HEK293 (cell line): Measurements from ENCODE around the gene HOXA6.

Experiments used
- CTCF ChIA-PET: fragments of 350-600 bp; formaldehyde crosslinking; extraction: SDS; loops from one replicate; lab custom pipeline; 2021; ENCODE audit warnings: antibody characterized with exemption; lab: Yijun Ruan, JAX
- POLR2A ChIA-PET: fragments of 300-600 bp; formaldehyde crosslinking; extraction: SDS; loops from one replicate; lab custom pipeline; 2020; ENCODE audit warnings: antibody characterized with exemption, inconsistent platforms; lab: Yijun Ruan, JAX
- H3K27ac ChIP-seq: fragments of 200-500 bp; sonication (Bioruptor generic); 2 replicates; pipeline ENCODE4 v1.5.1; 2014; ENCODE audit warnings: low read depth, low read length, control low read depth, inconsistent platforms; ENCODE audit errors: extremely low read depth
- H3K36me3 ChIP-seq, 2 experiments: fragments of 200-500 bp in 1 of 2; sonication (Bioruptor generic) in 1 of 2; 1 replicate in 1 of 2; 2 replicates in 1 of 2; pipeline ENCODE4 v1.5.1; 2014 to 2017; ENCODE audit warnings: inconsistent platforms in 2 of 2, low read length in 2 of 2; ENCODE audit not compliant: control insufficient read depth in 2 of 2, insufficient read depth in 1 of 2
- H3K4me1 ChIP-seq: fragments of 200-500 bp; sonication (Bioruptor generic); 2 replicates; pipeline ENCODE4 v1.5.1; 2014; ENCODE audit warnings: mild to moderate bottlenecking, low read length, inconsistent platforms; ENCODE audit not compliant: control insufficient read depth, insufficient read depth
- H3K4me3 ChIP-seq: 2 replicates; pipeline ENCODE4 v1.5.1; 2011; ENCODE audit warnings: low read depth, mild to moderate bottlenecking, control low read depth, low read length, moderate library complexity
- H3K9me3 ChIP-seq: fragments of 200-500 bp; sonication (Bioruptor generic); 2 replicates; pipeline ENCODE4 v1.5.1; 2014; ENCODE audit warnings: low read depth, low read length, inconsistent platforms; ENCODE audit not compliant: control insufficient read depth, insufficient read depth
- BCL11B ChIP-seq: fragments of 450-650 bp; formaldehyde crosslinking; IDR thresholded peaks from 2 replicates; pipeline ENCODE4 v1.5.1; 2016; ENCODE audit warnings: low read depth, missing biosample characterization, missing genetic modification characterization
- CTCF ChIP-seq: fragments of 450-650 bp; formaldehyde crosslinking; IDR thresholded peaks from 2 replicates; pipeline ENCODE4 v1.5.1; 2016; ENCODE audit warnings: missing biosample characterization, missing genetic modification characterization
- GLI4 ChIP-seq: fragments of 450-650 bp; formaldehyde crosslinking; IDR thresholded peaks from 2 replicates; pipeline ENCODE4 v1.5.1; 2016; ENCODE audit warnings: missing biosample characterization, missing genetic modification characterization
- GLIS2 ChIP-seq: fragments of 450-650 bp; formaldehyde crosslinking; IDR thresholded peaks from 2 replicates; pipeline ENCODE4 v1.5.1; 2016; ENCODE audit warnings: missing biosample characterization, missing genetic modification characterization
- PRDM1 ChIP-seq: fragments of 450-650 bp; formaldehyde crosslinking; IDR thresholded peaks from 2 replicates; pipeline ENCODE4; 2016; ENCODE audit warnings: missing biosample characterization, missing genetic modification characterization
- ZBTB20 ChIP-seq: fragments of 450-650 bp; formaldehyde crosslinking; IDR thresholded peaks from 2 replicates; pipeline ENCODE4 v1.5.1; 2016; ENCODE audit warnings: missing biosample characterization, missing genetic modification characterization
- ZNF175 ChIP-seq: fragments of 450-650 bp; formaldehyde crosslinking; IDR thresholded peaks from 2 replicates; pipeline ENCODE4 v1.5.1; 2016; ENCODE audit warnings: missing biosample characterization, missing genetic modification characterization
- ZNF2 ChIP-seq: fragments of 450-650 bp; formaldehyde crosslinking; IDR thresholded peaks from 2 replicates; pipeline ENCODE4 v1.5.1; 2016; ENCODE audit warnings: missing biosample characterization, missing genetic modification characterization
- ZNF266 ChIP-seq: fragments of 450-650 bp; formaldehyde crosslinking; IDR thresholded peaks from 2 replicates; pipeline ENCODE4 v1.5.1; 2016; ENCODE audit warnings: missing biosample characterization, missing genetic modification characterization, low read depth
- ZNF37A ChIP-seq: fragments of 450-650 bp; IDR thresholded peaks from 2 replicates; pipeline ENCODE4 v1.5.1; 2018; ENCODE audit warnings: missing biosample characterization, missing genetic modification characterization
- ZNF449 ChIP-seq: fragments of 450-650 bp; formaldehyde crosslinking; IDR thresholded peaks from 2 replicates; pipeline ENCODE4 v1.5.1; 2017; ENCODE audit warnings: missing biosample characterization, mild to moderate bottlenecking, missing genetic modification characterization, moderate library complexity
- ZNF501 ChIP-seq: fragments of 450-650 bp; formaldehyde crosslinking; IDR thresholded peaks from 2 replicates; pipeline ENCODE4 v1.5.1; 2016; ENCODE audit warnings: missing biosample characterization, missing genetic modification characterization
- ZNF514 ChIP-seq: fragments of 450-650 bp; formaldehyde crosslinking; IDR thresholded peaks from 2 replicates; pipeline ENCODE4 v1.5.1; 2016; ENCODE audit warnings: missing biosample characterization, missing genetic modification characterization
- ZNF580 ChIP-seq: fragments of 450-650 bp; formaldehyde crosslinking; IDR thresholded peaks from 2 replicates; pipeline ENCODE4 v1.5.1; 2016; ENCODE audit warnings: missing biosample characterization, missing genetic modification characterization
- ZNF621 ChIP-seq: fragments of 450-650 bp; formaldehyde crosslinking; IDR thresholded peaks from 2 replicates; pipeline ENCODE4 v1.5.1; 2017; ENCODE audit warnings: missing biosample characterization, missing genetic modification characterization
- ZSCAN5A ChIP-seq: fragments of 450-650 bp; formaldehyde crosslinking; IDR thresholded peaks from 2 replicates; pipeline ENCODE4 v1.5.1; 2016; ENCODE audit warnings: missing biosample characterization, missing genetic modification characterization
- ZXDB ChIP-seq: fragments of 450-650 bp; formaldehyde crosslinking; IDR thresholded peaks from 2 replicates; pipeline ENCODE4 v1.5.1; 2016; ENCODE audit warnings: missing biosample characterization, missing genetic modification characterization
- TF ChIP-seq, protein P1 (sequence below): fragments of 450-650 bp; formaldehyde crosslinking; IDR thresholded peaks from 2 replicates; pipeline ENCODE4 v1.5.1; 2016; ENCODE audit warnings: missing biosample characterization, missing genetic modification characterization
- TF ChIP-seq, protein P2 (sequence below): fragments of 450-650 bp; formaldehyde crosslinking; conservative IDR thresholded peaks from 2 replicates; pipeline ENCODE4 v1.5.1; 2016; ENCODE audit warnings: low read depth, missing biosample characterization, missing genetic modification characterization
- TF ChIP-seq, protein P3 (sequence below): fragments of 450-650 bp; formaldehyde crosslinking; IDR thresholded peaks from 2 replicates; pipeline ENCODE4 v1.5.1; 2016; ENCODE audit warnings: missing biosample characterization, missing genetic modification characterization

The HOXA6 gene

GRCh38 chr7:27169658-27170425 is 22.3 kb upstream of the HOXA6 start (continued):
- TF ChIP-seq ZNF449 (tag by site-specific recombination): no peak
- TF ChIP-seq ZNF37A (tag by site-specific recombination): no peak
- TF ChIP-seq ZNF580 (tag by site-specific recombination): no peak
- no peak for TF ChIP-seq ZNF501 (tag by site-specific recombination)
- TF ChIP-seq BCL11B (tag by site-specific recombination): peak; percentile 58; the same call in 1 of the 2 replicates
- TF ChIP-seq ZSCAN5A (tag by site-specific recombination): no peak
- TF ChIP-seq ZNF621 (tag by site-specific recombination): no peak
- TF ChIP-seq, protein P1, sequence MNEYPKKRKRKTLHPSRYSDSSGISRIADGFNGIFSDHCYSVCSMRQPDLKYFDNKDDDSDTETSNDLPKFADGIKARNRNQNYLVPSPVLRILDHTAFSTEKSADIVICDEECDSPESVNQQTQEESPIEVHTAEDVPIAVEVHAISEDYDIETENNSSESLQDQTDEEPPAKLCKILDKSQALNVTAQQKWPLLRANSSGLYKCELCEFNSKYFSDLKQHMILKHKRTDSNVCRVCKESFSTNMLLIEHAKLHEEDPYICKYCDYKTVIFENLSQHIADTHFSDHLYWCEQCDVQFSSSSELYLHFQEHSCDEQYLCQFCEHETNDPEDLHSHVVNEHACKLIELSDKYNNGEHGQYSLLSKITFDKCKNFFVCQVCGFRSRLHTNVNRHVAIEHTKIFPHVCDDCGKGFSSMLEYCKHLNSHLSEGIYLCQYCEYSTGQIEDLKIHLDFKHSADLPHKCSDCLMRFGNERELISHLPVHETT: no peak

- ChIA-PET POLR2A (interaction anchor here (0.6 to 11.2 kb wide), 13 partner anchors 11 to 1585 kb away, joined by 3 to 237 read pairs (median 9); partner anchors contain the start of genes CBX3, HOXA11, HOXA5 and HOXA7), CTCF (interaction anchor here (0.6 to 1.6 kb wide), 9 partner anchors 14 to 1313 kb away, joined by 3 to 7 read pairs (median 4); no protein-coding TSS in a partner anchor)
- no peaks in the 10 kb centered on the region for H3K9me3 ChIP-seq
- peaks cover 7% of the 10 kb centered on the region; the same call in 1 of the 2 replicates for H3K4me1 ChIP-seq
- peaks cover 15 to 41% of the 10 kb centered on the region in 2 experiments for H3K36me3 ChIP-seq
- H3K4me3 ChIP-seq: peak overlapping the region; percentile 76
- peak overlapping the region; percentile 100 for H3K27ac ChIP-seq
- peak; percentile 60; the same call in 1 of the 2 replicates for TF ChIP-seq ZNF2 (tag by site-specific recombination)
- no peak for TF ChIP-seq ZNF621 (tag by site-specific recombination)
- no peak for TF ChIP-seq ZXDB (tag by site-specific recombination)
- TF ChIP-seq ZNF449 (tag by site-specific recombination): 0 out of 2 replicates have a peak, but pooled peaks have one; percentile 12
- TF ChIP-seq, protein P2, sequence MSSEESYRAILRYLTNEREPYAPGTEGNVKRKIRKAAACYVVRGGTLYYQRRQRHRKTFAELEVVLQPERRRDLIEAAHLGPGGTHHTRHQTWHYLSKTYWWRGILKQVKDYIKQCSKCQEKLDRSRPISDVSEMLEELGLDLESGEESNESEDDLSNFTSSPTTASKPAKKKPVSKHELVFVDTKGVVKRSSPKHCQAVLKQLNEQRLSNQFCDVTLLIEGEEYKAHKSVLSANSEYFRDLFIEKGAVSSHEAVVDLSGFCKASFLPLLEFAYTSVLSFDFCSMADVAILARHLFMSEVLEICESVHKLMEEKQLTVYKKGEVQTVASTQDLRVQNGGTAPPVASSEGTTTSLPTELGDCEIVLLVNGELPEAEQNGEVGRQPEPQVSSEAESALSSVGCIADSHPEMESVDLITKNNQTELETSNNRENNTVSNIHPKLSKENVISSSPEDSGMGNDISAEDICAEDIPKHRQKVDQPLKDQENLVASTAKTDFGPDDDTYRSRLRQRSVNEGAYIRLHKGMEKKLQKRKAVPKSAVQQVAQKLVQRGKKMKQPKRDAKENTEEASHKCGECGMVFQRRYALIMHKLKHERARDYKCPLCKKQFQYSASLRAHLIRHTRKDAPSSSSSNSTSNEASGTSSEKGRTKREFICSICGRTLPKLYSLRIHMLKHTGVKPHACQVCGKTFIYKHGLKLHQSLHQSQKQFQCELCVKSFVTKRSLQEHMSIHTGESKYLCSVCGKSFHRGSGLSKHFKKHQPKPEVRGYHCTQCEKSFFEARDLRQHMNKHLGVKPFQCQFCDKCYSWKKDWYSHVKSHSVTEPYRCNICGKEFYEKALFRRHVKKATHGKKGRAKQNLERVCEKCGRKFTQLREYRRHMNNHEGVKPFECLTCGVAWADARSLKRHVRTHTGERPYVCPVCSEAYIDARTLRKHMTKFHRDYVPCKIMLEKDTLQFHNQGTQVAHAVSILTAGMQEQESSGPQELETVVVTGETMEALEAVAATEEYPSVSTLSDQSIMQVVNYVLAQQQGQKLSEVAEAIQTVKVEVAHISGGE (tag by site-specific recombination): 0 out of 2 replicates have a peak, but pooled peaks have one; percentile 33
- peak; percentile 86 for TF ChIP-seq PRDM1
- TF ChIP-seq ZNF266 (tag by site-specific recombination): 0 out of 2 replicates have a peak, but pooled peaks have one; percentile 4
- TF ChIP-seq, protein P3, sequence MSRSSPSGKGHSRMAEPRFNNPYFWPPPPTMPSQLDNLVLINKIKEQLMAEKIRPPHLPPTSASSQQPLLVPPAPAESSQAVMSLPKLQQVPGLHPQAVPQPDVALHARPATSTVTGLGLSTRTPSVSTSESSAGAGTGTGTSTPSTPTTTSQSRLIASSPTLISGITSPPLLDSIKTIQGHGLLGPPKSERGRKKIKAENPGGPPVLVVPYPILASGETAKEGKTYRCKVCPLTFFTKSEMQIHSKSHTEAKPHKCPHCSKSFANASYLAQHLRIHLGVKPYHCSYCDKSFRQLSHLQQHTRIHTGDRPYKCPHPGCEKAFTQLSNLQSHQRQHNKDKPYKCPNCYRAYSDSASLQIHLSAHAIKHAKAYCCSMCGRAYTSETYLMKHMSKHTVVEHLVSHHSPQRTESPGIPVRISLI (tag by site-specific recombination): peak; percentile 88; the same call in 1 of the 2 replicates
- no peak for TF ChIP-seq ZNF175 (tag by site-specific recombination)
- TF ChIP-seq ZBTB20 (tag by site-specific recombination): no peak
- no peak for TF ChIP-seq ZNF514
- TF ChIP-seq CTCF (tag by site-specific recombination): peak; percentile 23; the same call in 1 of the 2 replicates
- peak; percentile 72 for TF ChIP-seq GLIS2
- no peak for TF ChIP-seq GLI4 (tag by site-specific recombination)
Measured at GRCh38 chr7:27168265-27168947, 20.8 kb upstream of the HOXA6 start.
